K562 (cell line): ENCODE data around the gene BCAS2.

ENCODE experiments used
- EP300 ChIP-seq: IDR thresholded peaks from 2 replicates; pipeline ENCODE4 v1.6.1; 2012; ENCODE audit warnings: low read length, improper control_type of control experiment
- FOS ChIP-seq: IDR thresholded peaks from 3 replicates; pipeline ENCODE4 v1.6.1; 2011; ENCODE audit not compliant: insufficient read length; ENCODE audit errors: extremely low read depth
- MTA3 ChIP-seq: fragments of 450-650 bp; formaldehyde crosslinking; IDR thresholded peaks from 2 replicates; pipeline ENCODE4 v1.6.1; 2017; ENCODE audit warnings: mild to moderate bottlenecking, borderline replicate concordance

- TF ChIP-seq FOS (no peak), MTA3 (no peak), EP300 (no peak)
Observed at GRCh38 chr1:114559356-114559755, 22.1 kb downstream of the BCAS2 start.
